ENCODE data around the gene LCN6.

Gene LCN6

DNA sequence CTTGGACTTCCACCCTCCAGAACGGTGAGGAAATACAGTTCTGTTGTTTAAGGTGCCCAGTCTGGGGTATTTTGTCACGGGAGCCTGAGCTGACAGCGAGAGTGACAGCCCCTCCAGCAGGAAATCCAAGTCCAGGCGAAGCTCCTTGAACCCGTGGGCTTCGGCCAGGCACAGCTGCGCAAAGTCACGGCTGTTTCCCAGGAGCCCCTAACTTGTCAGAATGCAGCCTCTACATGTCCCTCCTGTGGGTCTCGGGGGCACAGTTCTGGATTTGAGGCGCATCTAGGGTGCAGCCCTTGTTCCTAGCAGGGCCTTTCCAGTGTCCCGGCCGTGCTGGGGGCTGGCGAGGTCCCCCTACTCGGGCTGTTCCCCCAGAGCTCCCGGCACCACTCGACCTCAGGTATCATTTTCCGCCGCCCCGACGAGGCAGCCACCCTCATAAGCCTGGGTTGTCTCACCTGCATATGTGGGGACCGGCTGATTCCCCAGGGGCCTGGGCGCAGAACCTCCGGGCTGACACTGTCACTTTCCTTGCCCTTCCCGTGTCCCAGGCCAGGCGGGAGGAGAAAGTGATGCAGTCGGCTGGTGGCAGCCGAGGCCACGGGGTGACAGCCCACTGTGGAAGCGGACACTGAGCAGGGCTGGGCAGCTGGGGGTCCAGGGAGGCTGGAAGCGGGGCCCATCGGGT, 5.2 kb upstream of the LCN6 start:
- H3K27me3 ChIP-seq (ENCODE audit: control insufficient read depth in 1 of 2, insufficient read depth in 2 of 2, low read length in 2 of 2) = no peaks in the 10 kb centered on the region

DNA sequence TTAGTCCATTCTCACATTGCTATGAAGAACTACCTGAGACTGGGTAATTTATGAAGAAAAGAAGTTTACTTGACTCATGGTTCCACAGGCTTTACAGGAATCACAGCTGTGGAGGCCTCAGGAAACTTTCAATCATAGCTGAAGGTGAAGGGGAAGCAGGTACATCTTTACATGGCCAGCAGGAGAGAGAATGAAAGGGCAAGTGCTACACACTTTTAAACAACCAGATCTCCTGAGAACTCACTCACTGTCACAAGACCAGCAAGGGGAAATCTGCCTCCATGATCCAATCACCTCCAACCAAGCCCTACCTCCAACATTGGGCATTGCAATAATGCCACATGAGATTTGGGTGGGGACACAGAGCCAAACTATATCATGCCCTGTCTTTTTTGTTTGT, 3.5 kb upstream of the LCN6 start:
- Histone ChIP-seq H3K36me3 (ENCODE audit: control insufficient read depth in 1 of 2, insufficient read depth in 2 of 2, low read length in 2 of 2) (no peaks in the 10 kb centered on the region), H3K27ac (ENCODE audit: low read depth, low read length) (no peak overlapping the region), H3K9ac (ENCODE audit: low read depth in 1 of 2, low read length in 2 of 2) (no peak overlapping the region), H3K27me3 (ENCODE audit: control insufficient read depth in 1 of 2, insufficient read depth in 2 of 2, low read length in 2 of 2) (no peaks in the 10 kb centered on the region), H3K4me3 (ENCODE audit: low read depth in 1 of 2, low read length in 2 of 2) (no peak overlapping the region), H3K9me3 (ENCODE audit: control insufficient read depth in 1 of 2, low read length in 2 of 2) (peaks cover 7 to 12% of the 10 kb centered on the region in 2 donors), H3K4me1 (ENCODE audit: control insufficient read depth in 1 of 2, insufficient read depth in 2 of 2, low read length in 2 of 2) (peaks cover 0 to 3% of the 10 kb centered on the region in 2 donors)

More for the DNA sequence above, 5.2 kb upstream of the LCN6 start:
- peaks cover 0 to 3% of the 10 kb centered on the region in 2 donors for H3K4me1 ChIP-seq (ENCODE audit: control insufficient read depth in 1 of 2, insufficient read depth in 2 of 2, low read length in 2 of 2)
- no peak overlapping the region for H3K4me3 ChIP-seq (ENCODE audit: low read depth in 1 of 2, low read length in 2 of 2)
- H3K27ac ChIP-seq (ENCODE audit: low read depth, low read length) = no peak overlapping the region
- H3K36me3 ChIP-seq (ENCODE audit: control insufficient read depth in 1 of 2, insufficient read depth in 2 of 2, low read length in 2 of 2) = no peaks in the 10 kb centered on the region
- H3K9me3 ChIP-seq (ENCODE audit: control insufficient read depth in 1 of 2, low read length in 2 of 2) = peaks cover 7 to 12% of the 10 kb centered on the region in 2 donors
- no peak overlapping the region for H3K9ac ChIP-seq (ENCODE audit: low read depth in 1 of 2, low read length in 2 of 2)

DNA sequence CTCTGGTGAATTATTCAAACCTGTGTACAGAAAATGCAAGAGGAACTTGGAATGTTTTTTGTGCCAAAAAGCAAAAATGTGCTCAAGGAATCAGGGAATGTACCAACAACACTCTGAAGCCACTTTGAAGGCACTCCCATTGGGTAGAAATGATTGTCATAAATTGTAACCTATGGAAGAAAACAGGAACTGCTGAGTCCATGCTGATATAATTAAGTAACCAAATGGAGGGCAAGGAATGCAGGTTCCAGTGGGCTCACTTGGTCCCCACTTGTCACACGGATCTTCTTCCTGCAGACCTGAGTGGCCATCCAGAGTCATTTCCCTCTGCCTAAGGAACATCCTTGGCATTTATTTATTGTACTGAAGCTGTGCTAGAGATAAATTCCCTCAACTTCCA, 2.9 kb upstream of the LCN6 start:
- H3K4me1 ChIP-seq (ENCODE audit: control insufficient read depth in 1 of 2, insufficient read depth in 2 of 2, low read length in 2 of 2) = peaks cover 0 to 3% of the 10 kb centered on the region in 2 donors
- no peak overlapping the region for H3K4me3 ChIP-seq (ENCODE audit: low read depth in 1 of 2, low read length in 2 of 2)
- no peak overlapping the region for H3K9ac ChIP-seq (ENCODE audit: low read depth in 1 of 2, low read length in 2 of 2)
- H3K27ac ChIP-seq (ENCODE audit: low read depth, low read length) = no peak overlapping the region
- peaks cover 7 to 12% of the 10 kb centered on the region in 2 donors for H3K9me3 ChIP-seq (ENCODE audit: control insufficient read depth in 1 of 2, low read length in 2 of 2)
- no peaks in the 10 kb centered on the region for H3K27me3 ChIP-seq (ENCODE audit: control insufficient read depth in 1 of 2, insufficient read depth in 2 of 2, low read length in 2 of 2)
- no peaks in the 10 kb centered on the region for H3K36me3 ChIP-seq (ENCODE audit: control insufficient read depth in 1 of 2, insufficient read depth in 2 of 2, low read length in 2 of 2)

DNA sequence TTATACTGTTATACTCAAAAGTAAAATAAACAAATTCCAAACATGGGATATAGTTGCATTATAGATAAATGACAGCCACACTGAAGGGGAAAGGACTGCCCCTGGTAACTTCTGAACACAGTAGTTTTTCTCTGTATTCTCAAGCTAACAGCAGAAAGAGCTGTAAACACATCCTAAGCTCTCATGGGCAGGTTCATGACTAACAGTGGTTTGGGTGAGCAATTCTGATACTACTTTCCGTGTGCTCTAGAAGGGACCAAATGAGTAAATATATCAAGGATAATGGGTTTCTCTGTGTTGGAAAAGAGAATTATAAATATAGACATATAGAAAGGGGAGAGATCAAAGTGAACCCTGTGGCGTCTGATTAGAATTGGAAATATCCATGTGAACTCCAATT, 2.2 kb upstream of the LCN6 start:
- Histone ChIP-seq H3K27me3 (ENCODE audit: control insufficient read depth in 1 of 2, insufficient read depth in 2 of 2, low read length in 2 of 2) (no peaks in the 10 kb centered on the region), H3K36me3 (ENCODE audit: control insufficient read depth in 1 of 2, insufficient read depth in 2 of 2, low read length in 2 of 2) (no peaks in the 10 kb centered on the region), H3K27ac (ENCODE audit: low read depth, low read length) (no peak overlapping the region), H3K4me3 (ENCODE audit: low read depth in 1 of 2, low read length in 2 of 2) (no peak overlapping the region), H3K9me3 (ENCODE audit: control insufficient read depth in 1 of 2, low read length in 2 of 2) (peaks cover 6 to 12% of the 10 kb centered on the region in 2 donors), H3K4me1 (ENCODE audit: control insufficient read depth in 1 of 2, insufficient read depth in 2 of 2, low read length in 2 of 2) (peaks cover 0 to 3% of the 10 kb centered on the region in 2 donors), H3K9ac (ENCODE audit: low read depth in 1 of 2, low read length in 2 of 2) (no peak overlapping the region)

DNA sequence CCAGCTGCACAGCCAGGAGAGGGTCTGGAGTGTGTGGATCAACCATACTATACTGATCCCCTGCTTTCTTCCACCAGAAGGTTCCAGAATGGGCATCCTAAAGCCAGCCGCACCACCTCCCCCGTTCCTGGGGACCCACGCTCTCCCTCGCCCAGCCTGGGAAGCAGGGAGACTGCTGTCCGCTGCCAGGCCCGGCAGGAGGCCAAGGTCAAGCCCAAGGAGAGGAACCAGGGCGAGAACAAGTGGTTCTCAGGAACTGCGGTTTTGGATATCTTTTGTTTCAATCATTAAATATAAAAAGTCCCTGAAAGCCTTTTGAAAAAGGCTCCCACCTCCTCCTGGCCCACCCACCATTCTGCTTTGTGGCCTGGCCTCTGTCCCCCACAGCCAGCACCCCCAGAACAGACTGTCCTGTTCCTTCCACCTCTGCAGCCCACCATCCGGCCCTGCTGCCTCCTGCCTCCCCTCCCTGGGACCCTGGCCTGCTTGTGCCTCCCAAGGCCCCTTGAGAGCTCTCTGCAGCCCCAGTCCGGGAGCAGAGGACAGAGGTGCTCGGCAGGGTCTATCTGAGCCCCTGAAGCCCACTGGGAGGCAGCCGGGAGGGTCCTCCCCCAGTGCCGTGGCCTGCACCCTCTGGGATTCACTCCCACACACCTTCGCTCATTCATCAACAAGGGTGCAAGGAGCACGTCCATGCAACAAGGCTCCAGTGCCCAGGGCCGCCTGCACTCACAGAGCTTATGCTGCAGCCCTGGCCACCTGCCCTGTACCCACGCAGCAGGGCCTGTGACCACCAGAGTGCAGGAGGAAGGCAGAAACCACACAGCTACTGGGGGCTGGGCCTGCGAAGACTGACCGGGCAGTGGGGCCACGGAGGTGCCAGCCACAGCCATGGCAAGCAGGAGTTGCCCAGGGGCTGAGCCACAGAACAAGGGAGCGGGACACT, 614 bp upstream of the LCN6 start:
- Histone ChIP-seq H3K27me3 (ENCODE audit: control insufficient read depth in 1 of 2, insufficient read depth in 2 of 2, low read length in 2 of 2) (no peaks in the 10 kb centered on the region), H3K9ac (ENCODE audit: low read depth in 1 of 2, low read length in 2 of 2) (no peak overlapping the region), H3K27ac (ENCODE audit: low read depth, low read length) (no peak overlapping the region), H3K4me1 (ENCODE audit: control insufficient read depth in 1 of 2, insufficient read depth in 2 of 2, low read length in 2 of 2) (peaks cover 0 to 3% of the 10 kb centered on the region in 2 donors), H3K9me3 (ENCODE audit: control insufficient read depth in 1 of 2, low read length in 2 of 2) (peaks cover 3 to 12% of the 10 kb centered on the region in 2 donors), H3K36me3 (ENCODE audit: control insufficient read depth in 1 of 2, insufficient read depth in 2 of 2, low read length in 2 of 2) (no peaks in the 10 kb centered on the region), H3K4me3 (ENCODE audit: low read depth in 1 of 2, low read length in 2 of 2) (no peak overlapping the region)

DNA sequence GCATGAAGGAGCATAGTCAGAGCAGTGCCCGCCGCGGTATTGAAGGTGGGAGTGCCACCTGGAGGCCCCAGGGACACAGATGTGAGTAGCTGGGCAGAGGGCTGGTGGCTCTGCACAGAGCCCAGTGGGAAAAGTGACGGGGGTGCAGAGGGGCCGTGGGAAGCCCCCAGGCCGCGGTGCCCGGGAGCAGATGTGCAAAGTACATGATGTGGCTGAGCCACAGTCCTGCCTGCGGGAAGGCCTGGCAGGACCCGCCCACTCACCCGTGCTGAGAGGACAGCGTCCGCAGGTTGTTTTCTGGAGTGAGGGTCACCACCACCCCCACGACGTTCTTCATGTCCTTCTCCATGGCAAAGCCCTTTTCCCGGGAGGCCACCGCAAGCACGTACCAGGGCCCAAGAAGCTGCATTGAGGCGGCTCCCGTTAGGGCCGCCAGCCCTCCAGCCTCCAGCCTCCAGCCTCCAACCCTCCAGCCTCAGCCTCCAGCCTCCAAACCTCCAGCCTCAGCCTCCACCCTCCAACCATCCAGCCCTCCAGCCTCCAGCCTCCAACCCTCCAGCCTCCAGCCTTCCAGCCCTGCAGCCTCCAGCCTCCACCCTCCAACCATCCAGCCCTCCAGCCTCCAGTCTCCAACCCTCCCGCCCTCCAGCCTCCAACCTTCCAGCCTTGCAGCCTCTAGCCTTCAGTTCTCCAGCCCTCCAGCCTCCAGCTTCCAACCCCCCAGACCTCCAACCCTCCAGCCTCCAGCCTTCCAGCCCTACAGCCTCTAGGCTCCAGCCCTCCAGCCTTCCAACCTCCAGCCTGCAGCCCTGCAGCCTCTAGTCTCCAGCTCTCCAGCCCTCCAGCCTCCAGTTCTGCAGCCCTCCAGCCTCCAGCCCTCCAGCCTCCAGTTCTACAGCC, 914 bp downstream of the LCN6 start:
- Histone ChIP-seq H3K4me3 (ENCODE audit: low read depth in 1 of 2, low read length in 2 of 2) (no peak overlapping the region), H3K36me3 (ENCODE audit: control insufficient read depth in 1 of 2, insufficient read depth in 2 of 2, low read length in 2 of 2) (no peaks in the 10 kb centered on the region), H3K27ac (ENCODE audit: low read depth, low read length) (no peak overlapping the region), H3K9ac (ENCODE audit: low read depth in 1 of 2, low read length in 2 of 2) (no peak overlapping the region), H3K27me3 (ENCODE audit: control insufficient read depth in 1 of 2, insufficient read depth in 2 of 2, low read length in 2 of 2) (peaks cover 10 to 14% of the 10 kb centered on the region in 2 donors), H3K4me1 (ENCODE audit: control insufficient read depth in 1 of 2, insufficient read depth in 2 of 2, low read length in 2 of 2) (peaks cover 0 to 3% of the 10 kb centered on the region in 2 donors), H3K9me3 (ENCODE audit: control insufficient read depth in 1 of 2, low read length in 2 of 2) (peaks cover 3 to 12% of the 10 kb centered on the region in 2 donors)

DNA sequence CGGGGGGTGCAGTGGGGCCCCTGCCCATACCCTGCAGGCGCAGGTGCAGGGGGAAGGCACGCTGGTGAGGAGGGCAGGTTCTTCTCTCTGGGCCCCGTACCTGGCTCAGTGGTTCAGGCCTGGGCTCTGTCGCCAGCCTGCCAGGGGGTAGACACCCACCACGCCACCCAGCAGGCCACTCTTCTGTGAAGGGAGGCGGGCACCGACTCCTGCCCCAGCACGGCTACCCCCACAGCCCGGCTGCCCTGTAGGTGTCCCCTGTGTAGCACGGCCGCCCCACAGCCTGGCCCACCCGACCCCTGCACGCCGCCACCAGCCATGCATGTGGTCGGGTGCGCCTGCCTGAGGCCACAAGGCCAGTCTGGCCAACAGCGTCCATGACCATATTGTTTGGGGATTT, 1.7 kb downstream of the LCN6 start:
- H3K9me3 ChIP-seq (ENCODE audit: control insufficient read depth in 1 of 2, low read length in 2 of 2) = peaks cover 0 to 4% of the 10 kb centered on the region in 2 donors
- no peak overlapping the region for H3K4me3 ChIP-seq (ENCODE audit: low read depth in 1 of 2, low read length in 2 of 2)
- peaks cover 18 to 21% of the 10 kb centered on the region in 2 donors for H3K27me3 ChIP-seq (ENCODE audit: control insufficient read depth in 1 of 2, insufficient read depth in 2 of 2, low read length in 2 of 2)
- H3K9ac ChIP-seq (ENCODE audit: low read depth in 1 of 2, low read length in 2 of 2) = no peak overlapping the region
- no peaks in the 10 kb centered on the region for H3K36me3 ChIP-seq (ENCODE audit: control insufficient read depth in 1 of 2, insufficient read depth in 2 of 2, low read length in 2 of 2)
- H3K27ac ChIP-seq (ENCODE audit: low read depth, low read length) = no peak overlapping the region
- H3K4me1 ChIP-seq (ENCODE audit: control insufficient read depth in 1 of 2, insufficient read depth in 2 of 2, low read length in 2 of 2) = peaks cover 0 to 6% of the 10 kb centered on the region in 2 donors

DNA sequence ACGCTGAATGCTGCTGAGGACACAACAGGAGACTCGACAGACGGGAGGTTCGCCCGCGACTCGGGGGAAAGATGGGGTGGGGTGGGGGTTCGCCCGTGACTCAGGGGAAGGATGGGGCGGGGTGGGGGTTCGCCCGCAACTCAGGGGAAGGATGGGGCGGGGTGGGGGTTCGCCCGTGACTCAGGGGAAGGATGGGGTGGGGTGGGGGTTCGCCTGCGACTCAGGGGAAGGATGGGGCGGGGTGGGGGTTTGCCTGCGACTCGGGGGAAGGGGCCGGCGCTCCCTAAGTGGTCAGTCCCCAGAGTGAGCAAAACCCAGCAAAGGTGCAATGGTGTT, 2.2 kb downstream of the LCN6 start:
- no peaks in the 10 kb centered on the region for H3K9me3 ChIP-seq (ENCODE audit: control insufficient read depth in 1 of 2, low read length in 2 of 2)
- H3K4me3 ChIP-seq (ENCODE audit: low read depth in 1 of 2, low read length in 2 of 2) = no peak overlapping the region
- H3K4me1 ChIP-seq (ENCODE audit: control insufficient read depth in 1 of 2, insufficient read depth in 2 of 2, low read length in 2 of 2) = peaks cover 3 to 9% of the 10 kb centered on the region in 2 donors
- no peak overlapping the region for H3K27ac ChIP-seq (ENCODE audit: low read depth, low read length)
- H3K27me3 ChIP-seq (ENCODE audit: control insufficient read depth in 1 of 2, insufficient read depth in 2 of 2, low read length in 2 of 2) = peaks cover 23 to 24% of the 10 kb centered on the region in 2 donors
- no peaks in the 10 kb centered on the region for H3K36me3 ChIP-seq (ENCODE audit: control insufficient read depth in 1 of 2, insufficient read depth in 2 of 2, low read length in 2 of 2)
- H3K9ac ChIP-seq (ENCODE audit: low read depth in 1 of 2, low read length in 2 of 2) = no peak overlapping the region

DNA sequence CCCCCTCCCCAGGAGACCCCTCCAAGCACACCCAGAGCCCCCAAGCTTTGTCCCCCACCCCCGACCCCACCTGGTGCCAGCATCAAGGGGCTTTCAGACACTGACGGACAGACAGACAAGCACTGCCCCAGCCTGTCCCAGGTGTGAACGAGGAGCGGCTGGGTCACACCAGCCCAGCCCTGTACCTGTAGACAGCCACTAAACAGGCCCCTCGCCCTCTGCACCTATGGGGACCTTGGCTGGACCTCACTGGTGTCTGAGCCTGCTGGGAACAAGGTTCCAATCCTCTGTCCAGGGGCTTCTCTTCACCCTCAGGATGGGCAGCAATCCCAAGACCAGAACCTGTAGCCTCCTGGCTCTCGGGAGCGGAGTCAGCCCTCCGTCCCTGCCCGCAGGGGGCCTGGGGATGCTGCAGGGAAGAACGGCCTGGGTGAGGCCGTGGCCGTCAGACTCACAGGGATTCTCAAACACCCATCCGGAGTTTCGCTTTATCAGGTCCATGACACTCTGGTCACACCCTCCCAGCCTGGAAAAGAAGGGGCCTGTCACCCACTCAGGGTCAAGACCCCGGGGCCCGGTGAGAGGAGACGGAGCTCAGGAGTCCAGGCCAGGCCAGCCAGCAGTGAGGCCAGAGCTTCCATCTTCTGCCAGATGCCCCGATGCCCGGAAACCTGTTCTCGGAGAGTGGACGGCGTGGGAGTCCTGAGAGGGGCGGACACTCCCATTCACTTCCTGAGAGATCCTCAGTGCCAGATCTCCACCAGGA, 2.8 kb downstream of the LCN6 start:
- no peak overlapping the region for H3K9ac ChIP-seq (ENCODE audit: low read depth in 1 of 2, low read length in 2 of 2)

More for the DNA sequence above, 2.8 kb downstream of the LCN6 start:
- Histone ChIP-seq H3K27me3 (ENCODE audit: control insufficient read depth in 1 of 2, insufficient read depth in 2 of 2, low read length in 2 of 2) (peaks cover 28 to 30% of the 10 kb centered on the region in 2 donors), H3K4me3 (ENCODE audit: low read depth in 1 of 2, low read length in 2 of 2) (no peak overlapping the region), H3K9me3 (ENCODE audit: control insufficient read depth in 1 of 2, low read length in 2 of 2) (no peaks in the 10 kb centered on the region), H3K4me1 (ENCODE audit: control insufficient read depth in 1 of 2, insufficient read depth in 2 of 2, low read length in 2 of 2) (peaks cover 5 to 12% of the 10 kb centered on the region in 2 donors), H3K27ac (ENCODE audit: low read depth, low read length) (no peak overlapping the region), H3K36me3 (ENCODE audit: control insufficient read depth in 1 of 2, insufficient read depth in 2 of 2, low read length in 2 of 2) (no peaks in the 10 kb centered on the region)

Data from duodenal mucosa (tissue), 2 donors.